Panc1 (cell line): Measurements from ENCODE around the gene ITGB2. TPM values are rescaled to one million over a fixed set of nuclear protein-coding genes. Genes with fewer than 3 reads are reported as not detected.

ENCODE experiments used
- ATAC-seq: fragments of 200-7000 bp; cut with Tn5 transposase; 2 replicates; pipeline ENCODE4 v1.9.1; 2020; ENCODE audit warnings: mild to moderate bottlenecking, moderate library complexity
- BruUV-seq: library from RNA; stranded (reverse); fragments of 400-500 nt; replicated peaks from 2 replicates; lab custom pipeline; 2021; lab: Mats Ljungman, UMichigan
- CTCF ChIA-PET: fragments of 300-600 bp; sonication (Branson Sonifier 250); formaldehyde crosslinking; loops from one replicate; lab custom pipeline; 2022; ENCODE audit warnings: antibody characterized with exemption; lab: Charles Lee
- POLR2A ChIA-PET: fragments of 300-600 bp; sonication (Branson Sonifier 250); formaldehyde crosslinking; loops from one replicate; lab custom pipeline; 2022; ENCODE audit warnings: antibody characterized with exemption; lab: Charles Lee
- DNase-seq: peaks from one replicate; pipeline ENCODE4 v3.0.0-alpha.2; 2010; ENCODE audit warnings: low read depth, low spot score
- H3K27ac ChIP-seq: 2 replicates; pipeline ENCODE4 v1.5.1; 2011; ENCODE audit warnings: mild to moderate bottlenecking, low read length, inconsistent platforms
- H3K27me3 ChIP-seq: fragments of 200-500 bp; sonication (Bioruptor generic); 2 replicates; pipeline ENCODE4 v1.6.0; 2014; ENCODE audit warnings: low read length, inconsistent platforms; ENCODE audit not compliant: control insufficient read depth, insufficient read depth
- H3K36me3 ChIP-seq: fragments of 200-500 bp; sonication (Bioruptor generic); 2 replicates; pipeline ENCODE4 v1.5.1; 2014; ENCODE audit warnings: inconsistent platforms, mild to moderate bottlenecking, low read length, moderate library complexity; ENCODE audit not compliant: control insufficient read depth, insufficient read depth
- H3K4me1 ChIP-seq: 2 replicates; pipeline ENCODE4 v1.5.1; 2011; ENCODE audit warnings: inconsistent platforms, mild to moderate bottlenecking, low read length, moderate library complexity; ENCODE audit not compliant: control insufficient read depth, insufficient read depth
- H3K4me3 ChIP-seq, 2 experiments: 2 replicates each; pipeline ENCODE4 v1.5.1; 2011 to 2012; ENCODE audit warnings: low read depth in 2 of 2, low read length in 2 of 2, mild to moderate bottlenecking in 2 of 2, inconsistent platforms in 1 of 2, moderate library complexity in 1 of 2
- H3K9me3 ChIP-seq: fragments of 200-500 bp; sonication (Bioruptor generic); 2 replicates; pipeline ENCODE4 v1.5.1; 2014; ENCODE audit warnings: low read depth, mild to moderate bottlenecking, inconsistent platforms, low read length, moderate library complexity; ENCODE audit not compliant: control insufficient read depth, insufficient read depth
- CTCF ChIP-seq: fragments of 450-650 bp; IDR thresholded peaks from 2 replicates; pipeline ENCODE4 v1.5.1; 2017; ENCODE audit warnings: mild to moderate bottlenecking
- POLR2AphosphoS5 ChIP-seq: IDR thresholded peaks from 2 replicates; pipeline ENCODE4 v1.6.1; 2012; ENCODE audit warnings: mild to moderate bottlenecking, low read depth, low read length, moderate library complexity
- REST ChIP-seq, 2 experiments: IDR thresholded peaks; 2 replicates each; pipeline ENCODE4 v1.6.1; 2011 to 2012; ENCODE audit warnings: low read depth in 2 of 2, control low read depth in 1 of 2, low read length in 1 of 2, mild to moderate bottlenecking in 1 of 2, moderate library complexity in 1 of 2; ENCODE audit not compliant: insufficient read depth in 1 of 2
- SIN3A ChIP-seq: IDR thresholded peaks from 2 replicates; pipeline ENCODE4 v1.6.1; 2012; ENCODE audit warnings: low read depth, mild to moderate bottlenecking, low read length, moderate library complexity, borderline replicate concordance; ENCODE audit not compliant: insufficient read depth
- TCF7L2 ChIP-seq: IDR thresholded peaks from 2 replicates; pipeline ENCODE4 v1.6.1; 2011; ENCODE audit warnings: mild to moderate bottlenecking, low read depth, low read length, inconsistent platforms
- in situ Hi-C: cut with HindIII; loops from 2 replicates; pipeline ENCODE4 v1.10.0; 2016; ENCODE audit warnings: low sequenced_read_pairs, low pct_unique_long_range_greater_than_20kb
- intact Hi-C: fragments of 100-400 bp; cut with micrococcal nuclease; formaldehyde crosslinking; loops from one replicate; pipeline ENCODE4 v1.10.0; 2022; ENCODE audit not compliant: unreplicated experiment
- total RNA-seq: library from RNA; stranded (reverse); gene quantifications from one replicate; pipeline ENCODE4 v1.2.1, GENCODE V29; 2021; ENCODE audit not compliant: unreplicated experiment

The ITGB2 gene
- total RNA-seq, 1 experiment from 2014 or later = 3.0 TPM

- ATAC-seq (no peak), DNase-seq (no peak)
- H3K9me3 ChIP-seq = no peaks in the 10 kb centered on the region
- no peak overlapping the region for H3K4me3 ChIP-seq
- ChIA-PET POLR2A (no interaction called here), CTCF (no interaction called here)
- no peaks in the 10 kb centered on the region for H3K27me3 ChIP-seq
- no peak overlapping the region for H3K27ac ChIP-seq
- in situ Hi-C loops (no loop called here), intact Hi-C loops (no loop called here)
- TF ChIP-seq TCF7L2 = no peak
- TF ChIP-seq SIN3A = no peak
- no peak for TF ChIP-seq CTCF
- no peak for TF ChIP-seq REST (IDR thresholded peaks at IDR 0.05; ENCODE audit: insufficient read depth in 1 of 2, low read depth in 2 of 2, low read length in 1 of 2)
- no peak for TF ChIP-seq POLR2AphosphoS5
- H3K4me1 ChIP-seq = no peaks in the 10 kb centered on the region; the same call in 1 of the 2 replicates
- no TSS peak for BruUV-seq
- H3K36me3 ChIP-seq = no peaks in the 10 kb centered on the region
Measured at GRCh38 chr21:44885615-44886014, 35.1 kb downstream of the ITGB2 start.

- TF ChIP-seq REST (IDR thresholded peaks at IDR 0.05; ENCODE audit: insufficient read depth in 1 of 2, low read depth in 2 of 2, low read length in 1 of 2) = no peak
- no peak for TF ChIP-seq POLR2AphosphoS5
- TF ChIP-seq TCF7L2 = no peak
- H3K9me3 ChIP-seq = no peaks in the 10 kb centered on the region
- no peak overlapping the region for H3K27ac ChIP-seq
- intact Hi-C loops (no loop called here), in situ Hi-C loops (no loop called here)
- CTCF ChIA-PET = interaction anchor here (0.6 to 0.7 kb wide), 2 partner anchors 11 to 44 kb away, joined by 3 to 8 read pairs; partner anchors contain the start of gene PTTG1IP
- ATAC-seq (no peak), DNase-seq (no peak)
- POLR2A ChIA-PET = no interaction called here
- H3K27me3 ChIP-seq = no peaks in the 10 kb centered on the region
- BruUV-seq = no TSS peak
- no peaks in the 10 kb centered on the region; the same call in 1 of the 2 replicates for H3K4me1 ChIP-seq
- H3K4me3 ChIP-seq = no peak overlapping the region
- no peaks in the 10 kb centered on the region for H3K36me3 ChIP-seq
Measured at GRCh38 chr21:44884097-44884496, 36.6 kb downstream of the ITGB2 start.
